Activated T-cell treated with anti-CD3 and anti-CD28 coated beads, Interleukin-2, amount 50 U/mL, for 24 hours (primary cell): ENCODE measurements around the gene PFKFB1.
A peak's percentile ranks its signal among the peaks of the same experiment; 100 is the strongest.

Experiments used
- DNase-seq: peaks from one replicate; pipeline ENCODE4 v3.0.0-alpha.2; 2020
- H3K27ac Mint-ChIP-seq: 2 replicates; pipeline ENCODE4 v1.8.0; 2020; ENCODE audit warnings: mild to moderate bottlenecking, mixed read lengths
- H3K27me3 Mint-ChIP-seq: 2 replicates; pipeline ENCODE4 v1.8.0; 2020; ENCODE audit warnings: mixed read lengths
- H3K36me3 Mint-ChIP-seq: 2 replicates; pipeline ENCODE4 v1.8.0; 2020; ENCODE audit warnings: low read depth, mixed read lengths
- H3K4me1 Mint-ChIP-seq: 2 replicates; pipeline ENCODE4 v1.8.0; 2020; ENCODE audit warnings: low read depth, mixed read lengths
- H3K4me3 Mint-ChIP-seq: 2 replicates; pipeline ENCODE4 v1.8.0; 2020; ENCODE audit warnings: mild to moderate bottlenecking, moderate library complexity, mixed read lengths
- H3K9me3 Mint-ChIP-seq: 2 replicates; pipeline ENCODE4 v1.8.0; 2020; ENCODE audit warnings: mixed read lengths

The PFKFB1 gene

GRCh38 chrX:54923376-54923775 lies 70.6 kb downstream of the PFKFB1 start:
- Mint-ChIP-seq H3K27me3 (peaks cover 18% of the 10 kb centered on the region), H3K4me3 (no peak overlapping the region), H3K4me1 (peaks cover 10% of the 10 kb centered on the region), H3K9me3 (no peaks in the 10 kb centered on the region), H3K27ac (no peak overlapping the region), H3K36me3 (no peaks in the 10 kb centered on the region)
- no peak for DNase-seq

GRCh38 chrX:54922547-54922946 lies 71.4 kb downstream of the PFKFB1 start:
- no peak for DNase-seq
- H3K4me1 Mint-ChIP-seq, result peaks cover 10% of the 10 kb centered on the region
- H3K27me3 Mint-ChIP-seq, result peaks cover 21% of the 10 kb centered on the region
- no peak overlapping the region for H3K27ac Mint-ChIP-seq
- no peak overlapping the region for H3K4me3 Mint-ChIP-seq
- H3K9me3 Mint-ChIP-seq, result no peaks in the 10 kb centered on the region
- no peaks in the 10 kb centered on the region for H3K36me3 Mint-ChIP-seq

- Mint-ChIP-seq H3K27ac (peak overlapping the region; percentile 47), H3K36me3 (no peaks in the 10 kb centered on the region), H3K4me3 (peak overlapping the region; percentile 79), H3K27me3 (peaks cover 23% of the 10 kb centered on the region), H3K9me3 (no peaks in the 10 kb centered on the region), H3K4me1 (peaks cover 10% of the 10 kb centered on the region)
- peak; percentile 76 for DNase-seq
Observed at GRCh38 chrX:54921427-54922021, 72.5 kb downstream of the PFKFB1 start.

- H3K36me3 Mint-ChIP-seq, result no peaks in the 10 kb centered on the region
- DNase-seq, result peak; percentile 36
- H3K4me3 Mint-ChIP-seq, result peak within 1 kb of the TSS; percentile 79
- peak within 1 kb of the TSS; percentile 47 for H3K27ac Mint-ChIP-seq
- peaks cover 10% of the 10 kb centered on the region for H3K4me1 Mint-ChIP-seq
- peaks cover 20% of the 10 kb centered on the region for H3K27me3 Mint-ChIP-seq
- no peaks in the 10 kb centered on the region for H3K9me3 Mint-ChIP-seq
Observed at GRCh38 chrX:54920610-54921426, 73.2 kb downstream of the PFKFB1 start, which contains the start of gene TRO. Gene TRO (plus strand): TSS chrX:54920824. CDS start chrX:54922247, 1,423 bp downstream.

- Mint-ChIP-seq H3K27me3 (peaks cover 19% of the 10 kb centered on the region), H3K36me3 (no peaks in the 10 kb centered on the region), H3K4me3 (no peak overlapping the region), H3K4me1 (no peaks in the 10 kb centered on the region), H3K9me3 (peaks cover 7% of the 10 kb centered on the region), H3K27ac (no peak overlapping the region)
- DNase-seq, result no peak
Observed at GRCh38 chrX:54909941-54910340, 84.0 kb downstream of the PFKFB1 start.

GRCh38 chrX:54894159-54894558 lies 99.8 kb downstream of the PFKFB1 start:
- no peaks in the 10 kb centered on the region for H3K36me3 Mint-ChIP-seq
- H3K4me1 Mint-ChIP-seq, result no peaks in the 10 kb centered on the region
- H3K27ac Mint-ChIP-seq, result no peak overlapping the region
- H3K4me3 Mint-ChIP-seq, result no peak overlapping the region
- peaks cover 34% of the 10 kb centered on the region for H3K27me3 Mint-ChIP-seq
- no peak for DNase-seq
- H3K9me3 Mint-ChIP-seq, result no peaks in the 10 kb centered on the region

GRCh38 chrX:54891573-54891972 lies 102.4 kb downstream of the PFKFB1 start:
- no peak for DNase-seq
- H3K36me3 Mint-ChIP-seq, result no peaks in the 10 kb centered on the region
- no peak overlapping the region for H3K27ac Mint-ChIP-seq
- no peaks in the 10 kb centered on the region for H3K4me1 Mint-ChIP-seq
- no peaks in the 10 kb centered on the region for H3K9me3 Mint-ChIP-seq
- H3K27me3 Mint-ChIP-seq, result peaks cover 42% of the 10 kb centered on the region
- H3K4me3 Mint-ChIP-seq, result no peak overlapping the region

- Mint-ChIP-seq H3K9me3 (no peaks in the 10 kb centered on the region), H3K4me1 (no peaks in the 10 kb centered on the region), H3K36me3 (no peaks in the 10 kb centered on the region), H3K27me3 (peaks cover 68% of the 10 kb centered on the region), H3K27ac (no peak overlapping the region), H3K4me3 (no peak overlapping the region)
- no peak for DNase-seq
Observed at GRCh38 chrX:54885740-54886139, 108.2 kb downstream of the PFKFB1 start.
